ENCODE data around the gene C14orf119.

DNA sequence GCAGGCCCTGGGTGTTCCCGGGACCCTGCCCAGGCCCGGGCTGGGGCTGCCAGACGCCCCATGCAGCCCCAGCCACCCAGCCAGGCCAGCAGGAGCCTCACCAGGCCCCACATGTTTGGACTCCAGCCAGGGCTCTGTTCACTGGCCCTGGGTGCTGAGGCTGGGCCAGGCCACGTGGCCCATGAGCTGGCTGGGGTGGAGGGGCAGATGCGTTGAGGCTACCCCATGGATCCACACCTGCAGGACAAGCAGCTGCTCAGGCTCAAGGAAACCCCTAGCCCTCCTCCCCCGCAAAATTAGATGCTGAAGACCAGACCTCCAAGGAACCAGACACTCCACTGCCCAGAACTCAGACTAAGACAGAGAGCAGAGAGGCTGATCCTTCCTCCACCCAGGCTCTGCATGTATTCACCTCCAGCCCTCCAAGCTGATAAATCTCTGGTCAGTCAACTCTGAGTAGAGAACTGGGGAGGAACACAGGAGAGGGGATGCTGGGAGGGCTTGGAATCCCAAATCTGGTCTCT lies 39.6 kb upstream of the C14orf119 start:
- TF ChIP-seq, protein P1, sequence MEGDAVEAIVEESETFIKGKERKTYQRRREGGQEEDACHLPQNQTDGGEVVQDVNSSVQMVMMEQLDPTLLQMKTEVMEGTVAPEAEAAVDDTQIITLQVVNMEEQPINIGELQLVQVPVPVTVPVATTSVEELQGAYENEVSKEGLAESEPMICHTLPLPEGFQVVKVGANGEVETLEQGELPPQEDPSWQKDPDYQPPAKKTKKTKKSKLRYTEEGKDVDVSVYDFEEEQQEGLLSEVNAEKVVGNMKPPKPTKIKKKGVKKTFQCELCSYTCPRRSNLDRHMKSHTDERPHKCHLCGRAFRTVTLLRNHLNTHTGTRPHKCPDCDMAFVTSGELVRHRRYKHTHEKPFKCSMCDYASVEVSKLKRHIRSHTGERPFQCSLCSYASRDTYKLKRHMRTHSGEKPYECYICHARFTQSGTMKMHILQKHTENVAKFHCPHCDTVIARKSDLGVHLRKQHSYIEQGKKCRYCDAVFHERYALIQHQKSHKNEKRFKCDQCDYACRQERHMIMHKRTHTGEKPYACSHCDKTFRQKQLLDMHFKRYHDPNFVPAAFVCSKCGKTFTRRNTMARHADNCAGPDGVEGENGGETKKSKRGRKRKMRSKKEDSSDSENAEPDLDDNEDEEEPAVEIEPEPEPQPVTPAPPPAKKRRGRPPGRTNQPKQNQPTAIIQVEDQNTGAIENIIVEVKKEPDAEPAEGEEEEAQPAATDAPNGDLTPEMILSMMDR (IDR thresholded peaks at IDR 0.05), result no peak
- no peak for TF ChIP-seq TEAD1 (CRISPR knock-in tag; IDR thresholded peaks at IDR 0.05)
- TF ChIP-seq, protein P2, sequence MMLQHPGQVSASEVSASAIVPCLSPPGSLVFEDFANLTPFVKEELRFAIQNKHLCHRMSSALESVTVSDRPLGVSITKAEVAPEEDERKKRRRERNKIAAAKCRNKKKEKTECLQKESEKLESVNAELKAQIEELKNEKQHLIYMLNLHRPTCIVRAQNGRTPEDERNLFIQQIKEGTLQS (CRISPR knock-in tag; conservative IDR thresholded peaks at IDR 0.05), result no peak
- TF ChIP-seq ESRRA (CRISPR knock-in tag; IDR thresholded peaks at IDR 0.05; ENCODE audit: borderline replicate concordance), result no peak
- TF ChIP-seq CREB1 (CRISPR knock-in tag; IDR thresholded peaks at IDR 0.05), result no peak
- no peak for TF ChIP-seq FOXP1 (CRISPR knock-in tag; IDR thresholded peaks at IDR 0.05; ENCODE audit: borderline replicate concordance)
- TF ChIP-seq, protein P3, sequence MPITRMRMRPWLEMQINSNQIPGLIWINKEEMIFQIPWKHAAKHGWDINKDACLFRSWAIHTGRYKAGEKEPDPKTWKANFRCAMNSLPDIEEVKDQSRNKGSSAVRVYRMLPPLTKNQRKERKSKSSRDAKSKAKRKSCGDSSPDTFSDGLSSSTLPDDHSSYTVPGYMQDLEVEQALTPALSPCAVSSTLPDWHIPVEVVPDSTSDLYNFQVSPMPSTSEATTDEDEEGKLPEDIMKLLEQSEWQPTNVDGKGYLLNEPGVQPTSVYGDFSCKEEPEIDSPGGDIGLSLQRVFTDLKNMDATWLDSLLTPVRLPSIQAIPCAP (CRISPR knock-in tag; IDR thresholded peaks at IDR 0.05), result no peak
- TF ChIP-seq, protein P4, sequence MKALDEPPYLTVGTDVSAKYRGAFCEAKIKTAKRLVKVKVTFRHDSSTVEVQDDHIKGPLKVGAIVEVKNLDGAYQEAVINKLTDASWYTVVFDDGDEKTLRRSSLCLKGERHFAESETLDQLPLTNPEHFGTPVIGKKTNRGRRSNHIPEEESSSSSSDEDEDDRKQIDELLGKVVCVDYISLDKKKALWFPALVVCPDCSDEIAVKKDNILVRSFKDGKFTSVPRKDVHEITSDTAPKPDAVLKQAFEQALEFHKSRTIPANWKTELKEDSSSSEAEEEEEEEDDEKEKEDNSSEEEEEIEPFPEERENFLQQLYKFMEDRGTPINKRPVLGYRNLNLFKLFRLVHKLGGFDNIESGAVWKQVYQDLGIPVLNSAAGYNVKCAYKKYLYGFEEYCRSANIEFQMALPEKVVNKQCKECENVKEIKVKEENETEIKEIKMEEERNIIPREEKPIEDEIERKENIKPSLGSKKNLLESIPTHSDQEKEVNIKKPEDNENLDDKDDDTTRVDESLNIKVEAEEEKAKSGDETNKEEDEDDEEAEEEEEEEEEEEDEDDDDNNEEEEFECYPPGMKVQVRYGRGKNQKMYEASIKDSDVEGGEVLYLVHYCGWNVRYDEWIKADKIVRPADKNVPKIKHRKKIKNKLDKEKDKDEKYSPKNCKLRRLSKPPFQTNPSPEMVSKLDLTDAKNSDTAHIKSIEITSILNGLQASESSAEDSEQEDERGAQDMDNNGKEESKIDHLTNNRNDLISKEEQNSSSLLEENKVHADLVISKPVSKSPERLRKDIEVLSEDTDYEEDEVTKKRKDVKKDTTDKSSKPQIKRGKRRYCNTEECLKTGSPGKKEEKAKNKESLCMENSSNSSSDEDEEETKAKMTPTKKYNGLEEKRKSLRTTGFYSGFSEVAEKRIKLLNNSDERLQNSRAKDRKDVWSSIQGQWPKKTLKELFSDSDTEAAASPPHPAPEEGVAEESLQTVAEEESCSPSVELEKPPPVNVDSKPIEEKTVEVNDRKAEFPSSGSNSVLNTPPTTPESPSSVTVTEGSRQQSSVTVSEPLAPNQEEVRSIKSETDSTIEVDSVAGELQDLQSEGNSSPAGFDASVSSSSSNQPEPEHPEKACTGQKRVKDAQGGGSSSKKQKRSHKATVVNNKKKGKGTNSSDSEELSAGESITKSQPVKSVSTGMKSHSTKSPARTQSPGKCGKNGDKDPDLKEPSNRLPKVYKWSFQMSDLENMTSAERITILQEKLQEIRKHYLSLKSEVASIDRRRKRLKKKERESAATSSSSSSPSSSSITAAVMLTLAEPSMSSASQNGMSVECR (CRISPR knock-in tag; IDR thresholded peaks at IDR 0.05; ENCODE audit: borderline replicate concordance), result no peak
- TF ChIP-seq, protein P5, sequence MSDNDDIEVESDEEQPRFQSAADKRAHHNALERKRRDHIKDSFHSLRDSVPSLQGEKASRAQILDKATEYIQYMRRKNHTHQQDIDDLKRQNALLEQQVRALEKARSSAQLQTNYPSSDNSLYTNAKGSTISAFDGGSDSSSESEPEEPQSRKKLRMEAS (CRISPR knock-in tag; IDR thresholded peaks at IDR 0.05), result no peak
- TF ChIP-seq, protein P6, sequence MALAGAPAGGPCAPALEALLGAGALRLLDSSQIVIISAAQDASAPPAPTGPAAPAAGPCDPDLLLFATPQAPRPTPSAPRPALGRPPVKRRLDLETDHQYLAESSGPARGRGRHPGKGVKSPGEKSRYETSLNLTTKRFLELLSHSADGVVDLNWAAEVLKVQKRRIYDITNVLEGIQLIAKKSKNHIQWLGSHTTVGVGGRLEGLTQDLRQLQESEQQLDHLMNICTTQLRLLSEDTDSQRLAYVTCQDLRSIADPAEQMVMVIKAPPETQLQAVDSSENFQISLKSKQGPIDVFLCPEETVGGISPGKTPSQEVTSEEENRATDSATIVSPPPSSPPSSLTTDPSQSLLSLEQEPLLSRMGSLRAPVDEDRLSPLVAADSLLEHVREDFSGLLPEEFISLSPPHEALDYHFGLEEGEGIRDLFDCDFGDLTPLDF (CRISPR knock-in tag; IDR thresholded peaks at IDR 0.05), result no peak

Data from WTC11 (cell line).